HG03442 (cell line): Measurements from ENCODE around the gene PAK5.

Experiments
- ATAC-seq: cut with Tn5 transposase; IDR thresholded peaks from one replicate; pipeline ENCODE4 v1.9.1; 2021; ENCODE audit warnings: mild to moderate bottlenecking, moderate library complexity; ENCODE audit not compliant: unreplicated experiment

The PAK5 gene

DNA sequence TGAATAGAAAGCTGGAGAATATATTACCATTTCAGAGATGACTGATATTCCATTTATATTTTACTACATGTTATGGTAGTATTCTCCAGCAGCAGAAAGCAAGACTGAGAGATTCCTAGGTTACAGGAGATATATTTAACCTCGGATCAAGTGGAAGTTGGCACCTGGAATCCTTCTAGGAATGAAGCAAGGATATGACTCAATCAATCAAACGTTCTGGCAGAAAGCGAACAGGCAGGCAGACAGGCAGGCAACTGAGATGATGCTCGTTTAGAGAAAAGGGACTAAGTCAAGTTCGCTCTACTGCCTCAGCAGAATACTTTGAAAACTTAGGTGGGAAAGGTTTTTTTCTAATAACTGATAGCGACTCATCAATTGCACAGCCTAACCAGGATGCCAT, 46.2 kb downstream of the PAK5 start:
- no peak for ATAC-seq

DNA sequence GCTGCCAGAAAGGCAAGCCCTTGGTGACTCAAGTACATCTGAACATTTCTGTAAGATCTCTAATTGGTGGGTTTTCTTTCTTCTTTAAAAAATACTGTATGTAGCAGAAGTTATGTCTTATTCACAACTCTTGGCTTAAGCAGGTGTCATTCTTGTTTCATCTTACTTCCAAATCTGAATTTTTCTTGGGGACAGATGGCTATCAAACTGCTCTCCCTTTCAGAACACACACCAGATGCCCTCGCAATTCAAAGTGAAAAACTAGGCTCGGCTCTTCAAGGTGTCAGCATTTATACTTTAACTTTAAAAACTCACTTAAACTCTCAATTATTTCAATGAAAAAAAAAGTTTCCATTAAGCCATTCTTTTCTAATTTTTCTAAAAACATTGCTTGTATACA, 49.7 kb downstream of the PAK5 start:
- ATAC-seq = no peak

DNA sequence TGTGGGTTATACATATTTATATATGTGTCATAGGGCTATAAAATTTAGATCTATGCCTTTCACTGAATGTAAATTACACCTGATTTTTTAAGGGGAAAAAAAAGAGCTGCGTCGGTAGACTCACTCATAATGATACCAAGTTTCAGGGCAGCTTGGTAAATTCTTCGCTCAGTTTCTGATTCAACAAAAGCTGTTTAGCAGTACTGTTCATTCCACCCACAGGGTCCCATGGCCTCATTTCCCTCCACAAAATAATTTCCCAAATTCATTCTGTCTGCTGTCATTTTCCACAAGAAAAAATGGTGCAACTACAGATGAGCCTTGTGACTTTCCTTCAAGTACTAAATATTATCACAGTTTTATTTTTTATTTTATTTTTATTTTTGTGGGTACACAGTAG, 63.7 kb downstream of the PAK5 start:
- no peak for ATAC-seq

DNA sequence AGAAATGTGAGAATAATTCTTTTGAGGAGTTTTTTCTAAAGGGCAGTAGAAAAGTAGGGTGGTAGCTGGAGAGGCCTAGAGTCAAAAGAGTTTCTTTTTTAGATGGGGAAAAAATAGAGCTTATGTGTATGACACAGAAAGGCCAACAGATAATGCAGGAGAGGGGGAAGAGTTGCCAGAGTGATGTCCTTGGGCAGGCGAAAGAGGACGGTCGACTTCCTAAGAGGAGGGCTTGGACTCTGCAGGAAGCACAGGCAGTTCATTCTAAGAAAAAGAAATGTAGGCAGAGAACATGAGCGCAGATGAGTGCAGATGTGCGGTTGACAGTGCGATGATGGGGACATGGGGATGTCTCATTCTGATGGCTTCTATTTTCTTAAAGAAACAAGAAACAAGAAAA, 68.9 kb downstream of the PAK5 start:
- ATAC-seq = no peak

DNA sequence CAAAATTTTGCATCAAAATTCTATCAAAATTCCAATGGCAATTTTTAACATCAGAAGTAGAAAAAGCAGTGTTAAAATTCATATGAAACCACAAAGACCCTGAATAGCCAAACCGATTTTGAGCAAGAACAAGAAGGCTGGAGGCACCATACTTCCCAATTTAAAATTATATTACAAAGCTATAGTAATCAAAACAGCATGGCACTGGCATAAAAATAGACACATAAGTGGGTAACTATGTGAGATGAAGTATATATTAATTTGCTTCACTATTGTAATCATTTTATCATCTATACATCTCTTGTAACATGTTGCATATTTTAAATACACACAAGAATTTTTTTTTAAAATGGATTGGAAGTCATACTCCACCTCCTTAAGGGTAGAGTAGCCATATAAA, 77.4 kb downstream of the PAK5 start:
- no peak for ATAC-seq

DNA sequence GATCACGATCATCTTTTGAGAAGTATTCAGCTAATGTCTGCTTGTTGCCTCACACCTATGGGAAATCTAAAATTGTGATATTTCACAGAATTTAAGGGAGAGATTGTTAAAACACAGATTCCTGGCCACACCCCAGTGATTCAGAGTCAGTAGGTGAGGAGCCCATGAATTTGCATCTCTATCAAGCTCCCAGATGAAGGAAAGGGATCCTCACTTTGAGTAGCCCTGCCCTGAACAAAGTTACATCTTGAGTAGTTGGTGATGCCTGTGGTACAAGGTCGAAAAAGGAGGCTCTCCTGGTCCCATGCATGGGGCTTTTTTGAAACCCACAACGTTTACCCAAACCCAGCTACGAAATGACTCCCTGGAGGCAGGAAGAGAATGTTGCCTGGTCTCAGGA, 79.5 kb downstream of the PAK5 start:
- no peak for ATAC-seq

DNA sequence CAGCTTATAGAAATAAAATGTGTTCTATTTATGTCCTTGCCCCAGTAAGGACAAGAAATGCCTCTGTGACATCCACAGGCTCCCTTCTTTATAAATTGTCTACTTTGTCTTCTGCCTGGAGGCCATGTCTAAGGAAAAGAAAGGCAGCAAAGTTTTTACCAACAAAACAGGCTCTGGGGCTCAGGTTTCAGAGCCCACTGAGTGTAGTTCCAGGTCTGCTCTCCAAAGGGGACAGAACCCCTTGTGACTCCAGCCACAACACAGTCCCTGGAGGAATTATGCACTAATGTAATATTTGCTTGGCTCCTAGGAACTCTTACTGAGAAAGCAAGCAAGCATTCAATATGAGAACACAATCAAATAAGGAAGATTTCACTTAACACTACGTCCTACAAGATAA, 80.1 kb downstream of the PAK5 start:
- no peak for ATAC-seq

DNA sequence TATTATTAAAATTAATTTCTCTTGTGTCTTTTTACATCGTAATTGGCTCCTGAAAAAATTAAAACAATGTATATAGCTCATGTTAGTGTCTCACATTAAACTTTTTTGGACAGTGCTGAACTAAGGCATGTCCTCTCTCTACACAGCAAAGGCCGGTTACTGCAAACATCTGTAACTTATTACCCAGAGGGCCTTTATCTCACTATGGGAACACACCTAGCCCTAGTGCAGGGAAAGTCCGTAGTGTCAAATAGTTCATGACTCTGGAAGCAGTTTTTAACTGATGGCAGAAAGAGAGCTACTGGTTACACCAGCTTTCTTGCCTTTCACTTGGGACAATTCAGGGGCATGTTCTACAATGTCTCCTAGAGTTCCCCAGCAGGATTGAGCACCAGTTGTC, 82.2 kb downstream of the PAK5 start:
- ATAC-seq = no peak

DNA sequence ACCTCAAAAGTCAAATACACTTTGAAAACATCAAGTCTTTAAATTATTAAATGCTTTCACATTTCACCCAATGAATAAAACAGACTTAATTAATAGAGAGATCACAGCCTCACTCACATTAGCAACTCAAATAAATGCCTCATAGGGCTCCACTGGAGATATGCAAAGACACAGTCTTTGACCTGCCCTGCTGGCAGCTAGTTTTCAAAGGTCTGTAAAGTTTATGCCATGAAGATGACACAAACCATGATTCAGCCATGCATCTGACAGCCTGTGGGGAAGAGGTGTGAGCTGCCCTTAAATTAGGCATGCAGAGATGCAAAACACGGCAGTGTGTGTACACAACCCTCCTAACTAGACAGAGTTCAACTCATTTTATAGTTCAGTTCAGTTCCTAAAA, 83.6 kb downstream of the PAK5 start:
- no peak for ATAC-seq

DNA sequence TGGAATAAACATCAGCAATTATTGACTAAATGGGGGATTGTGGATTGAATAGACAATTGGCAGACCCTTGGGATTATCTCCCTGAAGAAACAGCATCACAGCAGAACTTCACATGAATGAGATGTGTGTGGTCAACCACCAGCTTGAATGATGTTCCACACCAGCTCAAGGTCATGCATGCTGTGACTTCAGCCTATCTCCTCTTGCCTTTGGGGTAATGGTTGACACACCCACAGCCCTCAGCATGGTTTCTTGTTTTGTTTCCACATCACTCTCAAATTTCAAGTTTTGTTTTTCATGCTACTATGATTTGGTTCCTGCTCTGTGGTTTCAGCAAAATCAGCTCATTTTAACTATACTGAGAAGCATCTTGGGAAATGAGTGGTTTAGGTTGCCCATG, 94.3 kb downstream of the PAK5 start:
- ATAC-seq = no peak

DNA sequence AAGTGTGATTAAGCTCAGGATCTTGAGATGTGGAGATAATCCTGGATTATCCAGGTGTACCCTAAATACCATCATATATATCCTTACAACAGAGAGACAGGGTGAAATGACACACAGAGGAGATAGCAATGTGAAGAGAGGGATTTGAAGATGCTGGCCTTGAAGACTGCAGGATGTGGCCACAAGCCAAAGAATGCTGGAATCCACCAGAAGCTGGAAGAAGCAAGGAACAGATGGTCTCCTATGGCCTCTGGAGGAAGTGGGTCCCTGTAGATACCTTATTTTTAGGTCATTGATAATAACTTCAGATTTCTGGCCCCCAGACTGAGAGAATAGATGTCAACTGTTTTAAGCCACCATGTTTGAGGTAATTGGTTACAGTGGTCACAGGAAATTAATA, 95.0 kb downstream of the PAK5 start:
- no peak for ATAC-seq

DNA sequence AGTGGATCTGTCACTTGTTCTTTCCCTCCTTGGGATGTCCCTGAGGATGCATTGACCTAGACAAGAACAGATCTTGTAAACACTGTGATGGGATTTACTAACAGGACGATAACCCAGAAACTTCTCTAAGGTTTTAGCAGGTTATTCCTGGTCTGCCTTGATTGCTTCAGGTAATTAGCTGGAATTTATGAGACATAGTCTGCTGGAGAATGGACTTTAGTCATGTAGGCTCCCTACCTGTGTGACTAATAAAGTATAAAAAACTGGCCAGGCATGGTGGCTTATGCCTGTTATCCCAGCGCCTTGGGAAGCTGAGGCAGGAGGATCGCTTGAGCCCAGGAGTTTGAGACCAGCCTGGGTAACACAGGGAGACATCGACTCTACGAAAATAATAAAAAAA, 96.1 kb downstream of the PAK5 start:
- ATAC-seq = no peak

DNA sequence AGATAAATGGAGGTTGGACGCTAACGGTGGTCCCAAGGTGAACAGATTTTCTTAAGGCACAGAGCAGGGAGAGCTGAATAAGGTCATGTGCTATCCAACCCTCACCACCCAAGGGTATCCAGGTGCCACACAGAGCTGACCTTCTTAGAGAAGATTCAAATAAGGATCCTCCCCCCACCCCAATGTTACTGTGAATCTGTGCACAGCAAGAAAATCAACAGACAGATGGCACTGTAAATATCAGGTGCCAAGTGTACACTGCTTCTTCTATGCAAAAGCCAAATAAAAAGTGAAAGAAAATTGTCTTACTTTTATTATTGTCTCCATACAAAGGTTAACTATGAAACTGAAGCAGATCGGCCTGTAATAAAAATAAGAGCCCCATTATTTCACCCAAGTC, 96.9 kb downstream of the PAK5 start:
- no peak for ATAC-seq

DNA sequence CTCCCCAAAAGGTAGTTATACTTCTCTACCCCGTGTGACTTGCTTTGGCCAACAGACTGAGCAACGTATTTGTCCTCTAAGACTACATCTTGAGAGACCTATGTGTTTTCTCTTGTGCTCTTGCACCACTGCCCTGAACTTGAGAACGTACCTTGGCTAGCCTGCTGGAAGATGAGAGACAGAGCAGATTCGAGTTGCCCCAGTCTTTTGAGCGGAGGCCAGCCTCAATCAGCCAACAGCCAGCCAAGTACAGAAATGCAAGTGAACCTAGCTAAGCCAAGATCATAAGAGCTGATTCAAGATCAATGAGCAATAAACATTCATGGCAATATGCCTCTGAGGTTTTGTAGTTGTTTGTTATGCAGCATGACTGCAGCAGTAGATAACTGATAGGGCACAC, 98.4 kb downstream of the PAK5 start:
- ATAC-seq = no peak

DNA sequence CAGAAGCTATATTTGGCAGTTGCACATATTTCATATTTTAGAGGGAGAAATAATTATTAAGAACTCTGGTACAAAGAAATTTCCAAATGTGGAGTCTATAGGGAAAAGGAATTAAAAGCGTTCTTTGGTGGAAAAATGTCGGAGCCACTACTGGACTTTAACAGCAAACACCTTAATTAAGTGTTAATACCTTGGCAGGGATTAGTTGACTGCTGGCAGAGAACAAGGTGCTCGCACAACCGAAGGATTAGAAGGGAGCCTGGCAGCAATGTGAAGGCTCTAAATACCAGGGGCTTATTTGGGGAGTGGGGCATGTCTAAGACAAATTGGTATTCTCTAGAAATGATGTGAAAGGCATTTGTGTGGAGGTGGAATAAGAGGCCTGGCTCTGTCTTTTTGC, 98.9 kb downstream of the PAK5 start:
- no peak for ATAC-seq

DNA sequence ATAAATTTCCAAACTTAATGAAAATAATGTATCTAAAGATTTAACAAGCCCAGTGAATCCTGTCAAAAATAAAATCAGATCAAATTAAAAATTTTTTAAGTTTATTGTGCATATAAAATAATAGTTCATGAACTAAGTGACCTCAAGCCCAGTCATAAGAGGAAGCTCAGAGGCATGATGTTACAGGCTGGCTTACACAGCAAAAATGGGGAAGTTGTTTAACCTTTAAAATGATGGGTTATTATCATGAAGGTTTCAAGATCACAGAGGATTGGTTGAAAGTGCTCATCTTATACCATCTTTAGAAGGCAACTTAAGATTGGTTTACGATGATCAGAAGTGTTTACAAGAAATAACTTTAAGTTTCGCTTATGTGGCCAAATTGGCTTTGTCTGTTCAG, 102.5 kb downstream of the PAK5 start:
- no peak for ATAC-seq

DNA sequence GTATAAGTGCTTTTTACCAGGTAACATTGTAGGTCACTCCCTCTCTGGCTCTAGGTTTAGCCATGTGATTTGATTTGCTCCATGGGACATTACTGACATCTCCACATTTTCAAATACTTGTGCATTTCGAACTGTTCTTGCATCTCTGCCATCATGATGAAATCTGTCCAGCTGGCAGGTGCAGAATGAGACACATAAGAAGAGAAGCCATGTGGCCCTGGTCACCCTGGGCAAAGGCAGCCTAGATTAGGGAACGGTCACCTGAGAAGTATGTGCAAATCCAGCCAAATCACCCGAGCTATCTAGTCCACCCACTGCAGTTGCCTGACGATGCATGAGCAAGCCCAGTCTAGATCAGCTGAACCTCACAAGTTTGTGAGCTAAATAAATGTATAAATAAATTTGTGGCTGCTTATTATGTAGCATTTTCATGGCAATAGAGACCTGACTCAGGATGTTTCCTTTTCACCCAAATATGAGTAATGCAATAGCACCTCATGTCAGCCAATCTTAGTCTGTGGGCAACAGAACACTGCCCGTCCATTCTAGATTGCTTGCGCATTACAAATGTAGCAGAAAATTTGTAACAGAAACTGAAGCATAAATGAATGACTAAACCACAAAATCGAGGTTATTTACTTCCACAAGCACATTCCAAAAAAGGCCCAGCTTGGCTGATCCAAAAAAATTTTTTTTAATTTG, 115.2 kb downstream of the PAK5 start:
- ATAC-seq = no peak

DNA sequence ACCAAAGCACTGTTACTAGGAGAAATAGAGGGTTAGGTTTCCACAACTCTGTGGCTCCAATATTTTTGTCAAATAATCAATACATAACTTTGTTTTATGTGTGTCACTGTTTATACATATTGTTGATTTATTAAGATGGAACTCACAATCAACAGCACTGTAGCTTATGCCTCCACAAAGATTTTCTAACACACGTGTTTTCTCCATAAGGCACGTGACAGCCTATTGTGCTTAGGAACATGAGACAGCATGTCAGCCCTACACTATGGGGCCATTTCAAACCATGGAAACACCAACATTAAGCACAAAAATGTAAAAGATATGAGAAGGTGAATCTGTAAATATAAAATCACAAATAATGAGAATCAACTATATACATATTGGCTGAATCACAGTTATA, 127.0 kb downstream of the PAK5 start:
- ATAC-seq = no peak

DNA sequence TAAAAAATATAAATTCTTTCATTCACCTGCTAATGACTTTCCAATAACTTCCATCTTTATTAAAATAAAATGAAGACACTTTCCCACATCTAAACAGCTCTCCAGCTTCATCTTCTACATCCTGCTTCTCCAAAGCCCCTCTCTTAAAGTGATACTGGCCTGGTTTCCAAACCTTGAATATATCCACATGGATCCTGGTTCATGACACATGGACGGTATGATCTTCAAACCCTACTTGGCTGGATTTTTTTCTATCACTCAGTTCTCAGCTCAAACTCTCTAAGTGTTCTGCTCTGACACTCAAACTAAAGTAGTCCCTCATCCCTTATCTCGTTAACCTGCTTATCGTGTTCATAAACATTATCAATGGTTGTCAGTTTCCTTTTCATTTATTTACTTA, 128.2 kb downstream of the PAK5 start:
- no peak for ATAC-seq

DNA sequence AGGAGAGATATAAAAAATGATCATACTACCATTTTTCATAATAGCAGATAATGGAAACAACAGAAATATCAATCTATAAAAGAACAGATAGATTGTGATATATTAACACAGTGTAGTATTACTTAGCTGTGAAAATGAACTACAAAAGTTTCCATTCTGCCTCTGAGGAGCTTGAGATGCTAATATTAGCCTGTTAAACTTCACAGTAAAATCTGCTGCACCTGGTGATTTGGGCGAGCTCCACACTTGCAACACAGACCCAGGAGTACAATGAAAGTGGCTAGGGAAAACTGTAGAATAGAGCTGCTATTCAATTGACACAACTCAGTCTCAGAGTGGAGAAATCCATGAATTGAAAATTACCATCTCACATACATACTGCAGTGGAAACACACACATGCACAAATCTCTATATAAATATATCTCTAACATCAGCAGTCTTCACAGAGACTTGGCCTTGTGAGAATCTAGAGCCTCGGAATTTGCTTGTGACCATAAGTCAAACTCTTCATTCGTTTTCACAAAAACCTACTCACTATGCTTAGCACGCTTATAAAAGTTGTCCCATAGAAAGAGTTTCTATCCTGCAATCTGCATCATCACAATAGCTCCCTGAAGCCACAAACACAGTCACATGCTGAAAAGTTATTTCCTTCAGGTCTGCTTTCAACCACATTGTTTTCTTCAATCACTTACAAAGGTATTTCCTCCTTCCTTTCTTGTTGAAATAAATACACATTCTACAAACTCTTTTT, 133.0 kb downstream of the PAK5 start:
- no peak for ATAC-seq

DNA sequence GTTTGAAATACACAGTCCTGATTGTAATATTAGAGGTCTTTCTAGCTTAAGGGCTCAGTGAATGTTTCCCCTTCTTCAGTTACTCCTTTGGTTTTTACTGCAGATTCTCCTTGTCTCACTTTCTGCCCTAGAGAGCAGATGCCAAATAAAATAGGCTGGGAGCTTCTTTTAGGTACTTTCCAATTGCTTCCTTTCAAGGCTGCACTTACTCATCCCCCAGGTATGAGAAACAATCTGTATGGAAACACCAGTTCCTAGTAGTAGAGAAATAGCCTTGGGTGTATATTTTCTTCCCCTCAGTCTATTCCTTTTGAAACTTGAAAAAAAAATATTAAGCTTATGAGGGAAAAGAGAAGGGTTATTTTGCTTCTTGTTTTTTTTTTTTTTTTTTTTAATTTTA, 139.7 kb downstream of the PAK5 start:
- no peak for ATAC-seq

DNA sequence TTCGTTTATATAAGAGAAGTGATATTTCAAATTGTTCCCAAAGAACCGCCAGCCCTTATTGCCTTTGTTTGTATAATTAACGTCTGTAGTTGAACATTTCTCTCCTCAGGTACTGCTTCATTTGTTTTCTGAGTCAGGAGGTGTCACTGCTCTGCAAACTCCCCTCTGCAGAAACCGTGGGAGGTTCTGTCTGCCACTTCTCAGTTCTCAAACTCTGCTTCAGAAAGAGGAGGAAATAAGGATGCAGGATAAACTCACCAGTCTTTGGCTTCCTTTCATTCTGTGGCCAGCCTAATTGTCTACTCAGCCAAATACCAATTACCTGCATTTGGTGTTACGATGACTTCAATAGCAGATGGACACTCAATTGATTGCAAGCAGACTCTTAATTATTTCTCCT, 149.8 kb downstream of the PAK5 start:
- no peak for ATAC-seq

DNA sequence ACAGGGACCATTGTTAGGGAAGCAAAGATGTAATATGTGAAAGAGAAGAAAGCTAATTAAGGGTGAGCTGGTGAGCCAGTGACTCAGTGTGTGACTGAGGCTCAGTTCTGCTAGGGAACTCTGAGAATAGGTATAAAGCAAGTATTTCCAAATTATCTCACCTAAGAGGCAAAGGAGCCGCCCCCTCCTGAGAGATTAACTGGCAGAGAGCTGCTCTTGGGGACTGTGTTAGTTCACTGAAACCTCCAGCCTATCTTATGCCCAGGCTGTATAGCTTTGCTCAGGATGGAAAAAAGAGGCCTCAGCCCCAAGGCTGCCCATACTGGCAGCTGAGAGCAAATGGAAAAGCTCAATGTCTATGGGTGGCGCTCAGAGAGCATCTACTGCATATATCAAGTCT, 152.0 kb downstream of the PAK5 start:
- ATAC-seq = no peak
